CD4-positive, alpha-beta T cell (primary cell): ENCODE results near the gene ERCC5. TPM values are rescaled to one million over a fixed set of nuclear protein-coding genes. Genes with fewer than 3 reads are reported as not detected.

Experiments
- ATAC-seq: fragments of 200-7000 bp; cut with Tn5 transposase; one replicate; pipeline ENCODE4 v1.10.0; 2022; ENCODE audit warnings: mild to moderate bottlenecking; ENCODE audit not compliant: poor library complexity
- CTCF ChIA-PET: fragments of 350-600 bp; sonication (Branson Sonifier 250); formaldehyde crosslinking; loops from one replicate; lab custom pipeline; 2021; ENCODE audit warnings: antibody characterized with exemption, inconsistent platforms; lab: Charles Lee
- POLR2A ChIA-PET: fragments of 350-600 bp; sonication (Branson Sonifier 250); formaldehyde crosslinking; loops from one replicate; lab custom pipeline; 2021; ENCODE audit warnings: antibody characterized with exemption, inconsistent platforms; lab: Charles Lee
- DNase-seq, 14 experiments: peaks; one replicate each; pipeline ENCODE4 v3.0.0-alpha.2; 2013 to 2020; ENCODE audit warnings: mixed read lengths in 2 of 14
- H3K27ac ChIP-seq, 2 donors: one replicate each; pipeline versions ENCODE4 v1.5.1 to v1.7.0; 2013; ENCODE audit warnings: low read length in 2 of 2, low read depth in 1 of 2, mild to moderate bottlenecking in 1 of 2
- H3K27me3 ChIP-seq, 2 experiments: 1 replicate in 1 of 2; 2 replicates in 1 of 2; pipeline versions ENCODE4 v1.6.1 to v1.7.0; 2013; ENCODE audit warnings: low read length in 2 of 2, control low read depth in 1 of 2, mild to moderate bottlenecking in 1 of 2, moderate library complexity in 1 of 2; ENCODE audit not compliant: insufficient read depth in 2 of 2, control insufficient read depth in 1 of 2
- H3K36me3 ChIP-seq: one replicate; pipeline ENCODE4 v1.6.1; 2013; ENCODE audit warnings: low read length, control low read depth; ENCODE audit not compliant: insufficient read depth
- H3K4me1 ChIP-seq: one replicate; pipeline ENCODE4 v1.6.1; 2013; ENCODE audit warnings: low read length, control low read depth; ENCODE audit not compliant: insufficient read depth
- H3K4me3 ChIP-seq: one replicate; pipeline ENCODE4 v1.5.1; 2013; ENCODE audit warnings: mild to moderate bottlenecking, low read length, moderate library complexity
- H3K9me3 ChIP-seq, 2 experiments: 1 replicate in 1 of 2; 2 replicates in 1 of 2; pipeline versions ENCODE4 v1.6.1 to v1.7.0; 2013; ENCODE audit warnings: low read length in 2 of 2, mild to moderate bottlenecking in 2 of 2, control low read depth in 1 of 2, moderate library complexity in 1 of 2; ENCODE audit not compliant: control insufficient read depth in 1 of 2, insufficient read depth in 1 of 2
- H3K27ac Mint-ChIP-seq: one replicate; pipeline ENCODE4 v1.8.0; 2020; ENCODE audit warnings: mixed read lengths
- H3K27me3 Mint-ChIP-seq: one replicate; pipeline ENCODE4 v1.8.0; 2021; ENCODE audit warnings: mixed read lengths
- H3K36me3 Mint-ChIP-seq: one replicate; pipeline ENCODE4 v1.8.0; 2021; ENCODE audit warnings: low read depth, mixed read lengths
- H3K4me1 Mint-ChIP-seq: one replicate; pipeline ENCODE4 v1.8.0; 2021; ENCODE audit warnings: low read depth, mixed read lengths
- H3K4me3 Mint-ChIP-seq: one replicate; pipeline ENCODE4 v1.8.0; 2020; ENCODE audit warnings: mild to moderate bottlenecking, mixed read lengths
- H3K9me3 Mint-ChIP-seq: one replicate; pipeline ENCODE4 v1.8.0; 2020; ENCODE audit warnings: mixed read lengths
- intact Hi-C, 2 experiments: fragments of 100-400 bp; cut with DNase I in 1 of 2; cut with micrococcal nuclease in 1 of 2; formaldehyde crosslinking; loops; one replicate each; pipeline versions ENCODE4 v1.15.1 to v1.9.0; 2023 to 2025; cut with DNase I, micrococcal nuclease
- total RNA-seq, 174 experiments: library from RNA in 2 of 174; stranded (reverse) in 2 of 174; gene quantifications; one replicate each; pipeline ENCODE4 v1.2.3 and lab custom pipeline; 2021 to 2026
- TF ChIP-seq, protein P1 (sequence below): fragments of 200-600 bp; IDR thresholded peaks from one replicate; pipeline ENCODE4 v1.8.0; 2022; ENCODE audit warnings: antibody characterized with exemption, mild to moderate bottlenecking

ERCC5 gene
- total RNA-seq, 2 experiments from 2014 or later, result 129 to 136 TPM

DNA sequence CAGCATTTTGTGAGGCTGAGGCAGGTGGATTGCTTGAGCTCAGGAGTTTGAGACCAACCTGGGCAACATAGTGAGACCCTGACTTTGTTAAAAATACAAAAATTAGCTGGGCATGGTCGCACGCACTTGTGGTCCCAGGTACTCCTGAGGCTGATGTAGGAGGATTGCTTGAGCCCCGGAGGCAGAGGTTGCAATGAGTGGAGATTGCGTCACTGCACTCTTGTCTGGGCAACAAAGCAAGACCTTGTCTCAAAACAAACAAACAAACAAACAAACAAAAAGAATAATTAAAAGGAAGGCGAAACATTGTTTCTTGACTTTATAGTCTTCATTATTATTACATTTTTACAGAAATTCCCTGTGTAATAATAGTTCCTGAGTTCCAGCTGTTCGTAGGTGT, 31.0 kb upstream of the ERCC5 start:
- H3K27ac ChIP-seq, result no peak overlapping the region
- Mint-ChIP-seq H3K36me3 (peaks cover 57% of the 10 kb centered on the region), H3K27me3 (no peaks in the 10 kb centered on the region), H3K4me1 (peaks cover 16% of the 10 kb centered on the region), H3K9me3 (no peaks in the 10 kb centered on the region), H3K4me3 (no peak overlapping the region), H3K27ac (no peak overlapping the region)
- CTCF ChIA-PET, result no interaction called here
- H3K36me3 ChIP-seq, result peaks cover 6% of the 10 kb centered on the region
- H3K4me3 ChIP-seq, result no peak overlapping the region
- POLR2A ChIA-PET, result interaction anchor here (1.1 kb wide), 1 partner anchor 41 kb away, joined by 3 read pairs; the partner anchor contains the start of gene TEX30
- TF ChIP-seq, protein P1, sequence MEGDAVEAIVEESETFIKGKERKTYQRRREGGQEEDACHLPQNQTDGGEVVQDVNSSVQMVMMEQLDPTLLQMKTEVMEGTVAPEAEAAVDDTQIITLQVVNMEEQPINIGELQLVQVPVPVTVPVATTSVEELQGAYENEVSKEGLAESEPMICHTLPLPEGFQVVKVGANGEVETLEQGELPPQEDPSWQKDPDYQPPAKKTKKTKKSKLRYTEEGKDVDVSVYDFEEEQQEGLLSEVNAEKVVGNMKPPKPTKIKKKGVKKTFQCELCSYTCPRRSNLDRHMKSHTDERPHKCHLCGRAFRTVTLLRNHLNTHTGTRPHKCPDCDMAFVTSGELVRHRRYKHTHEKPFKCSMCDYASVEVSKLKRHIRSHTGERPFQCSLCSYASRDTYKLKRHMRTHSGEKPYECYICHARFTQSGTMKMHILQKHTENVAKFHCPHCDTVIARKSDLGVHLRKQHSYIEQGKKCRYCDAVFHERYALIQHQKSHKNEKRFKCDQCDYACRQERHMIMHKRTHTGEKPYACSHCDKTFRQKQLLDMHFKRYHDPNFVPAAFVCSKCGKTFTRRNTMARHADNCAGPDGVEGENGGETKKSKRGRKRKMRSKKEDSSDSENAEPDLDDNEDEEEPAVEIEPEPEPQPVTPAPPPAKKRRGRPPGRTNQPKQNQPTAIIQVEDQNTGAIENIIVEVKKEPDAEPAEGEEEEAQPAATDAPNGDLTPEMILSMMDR, result no peak
- peaks cover 0 to 3% of the 10 kb centered on the region in 2 experiments for H3K9me3 ChIP-seq
- ATAC-seq (no peak), DNase-seq (no peak)
- no peaks in the 10 kb centered on the region for H3K27me3 ChIP-seq
- no peaks in the 10 kb centered on the region for H3K4me1 ChIP-seq
- intact Hi-C loops, result no loop called here

DNA sequence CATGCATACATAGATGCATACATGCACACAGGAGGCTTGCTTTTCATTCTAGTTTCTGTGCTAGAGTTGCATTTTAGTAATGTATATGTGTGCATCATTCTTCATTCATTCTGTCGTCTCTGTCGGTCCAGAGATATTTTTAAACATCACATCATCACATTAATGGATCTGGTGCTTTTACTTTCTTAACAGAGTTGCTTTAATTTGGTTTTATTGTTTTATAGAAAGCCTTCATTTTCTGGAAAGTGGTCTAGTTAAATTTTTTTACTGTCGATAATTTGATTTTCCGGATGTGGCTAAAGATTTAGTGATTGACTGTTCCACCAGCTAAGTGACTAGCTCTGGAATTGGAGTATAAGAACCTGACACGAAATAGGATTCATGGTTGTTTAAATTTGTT, 30.0 kb upstream of the ERCC5 start:
- Histone ChIP-seq H3K4me3 (no peak overlapping the region), H3K4me1 (no peaks in the 10 kb centered on the region), H3K36me3 (peaks cover 6% of the 10 kb centered on the region), H3K27ac (no peak overlapping the region), H3K9me3 (peaks cover 0 to 3% of the 10 kb centered on the region in 2 experiments), H3K27me3 (no peaks in the 10 kb centered on the region)
- TF ChIP-seq, protein P1, result no peak
- DNase-seq (no peak), ATAC-seq (no peak)
- Mint-ChIP-seq H3K9me3 (no peaks in the 10 kb centered on the region), H3K27ac (no peak overlapping the region), H3K4me1 (peaks cover 16% of the 10 kb centered on the region), H3K36me3 (peaks cover 54% of the 10 kb centered on the region), H3K27me3 (no peaks in the 10 kb centered on the region), H3K4me3 (no peak overlapping the region)
- intact Hi-C loops, result no loop called here
- ChIA-PET POLR2A (no interaction called here), CTCF (no interaction called here)

DNA sequence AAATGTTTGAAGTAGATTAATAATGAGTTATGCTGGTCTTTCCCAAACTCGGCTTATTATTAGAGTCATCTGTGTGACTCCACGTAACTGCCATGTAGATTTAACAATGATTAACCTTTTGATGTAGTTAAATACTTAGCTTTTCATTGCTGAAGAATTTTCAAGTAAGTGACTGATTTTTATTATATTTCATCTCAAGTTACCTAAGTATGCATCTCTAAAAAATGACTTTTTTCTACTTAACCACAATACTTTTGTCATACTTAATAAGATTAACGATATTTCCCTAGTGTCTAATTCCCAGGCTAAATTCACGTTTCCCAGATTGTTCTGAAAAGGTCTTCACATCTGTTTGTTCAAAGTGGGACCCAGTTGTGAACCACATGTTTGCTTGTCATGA, 29.1 kb upstream of the ERCC5 start:
- no peaks in the 10 kb centered on the region for H3K27me3 Mint-ChIP-seq
- H3K4me1 ChIP-seq, result no peaks in the 10 kb centered on the region
- intact Hi-C loops, result no loop called here
- H3K4me3 ChIP-seq, result no peak overlapping the region
- H3K27ac ChIP-seq, result no peak overlapping the region
- H3K9me3 ChIP-seq, result no peaks in the 10 kb centered on the region
- TF ChIP-seq, protein P1, result no peak
- H3K27me3 ChIP-seq, result no peaks in the 10 kb centered on the region
- ChIA-PET POLR2A (no interaction called here), CTCF (no interaction called here)
- no peaks in the 10 kb centered on the region for H3K9me3 Mint-ChIP-seq
- DNase-seq (no peak), ATAC-seq (no peak)
- H3K36me3 ChIP-seq, result peaks cover 8% of the 10 kb centered on the region
- peaks cover 16% of the 10 kb centered on the region for H3K4me1 Mint-ChIP-seq
- no peak overlapping the region for H3K4me3 Mint-ChIP-seq
- H3K36me3 Mint-ChIP-seq, result peaks cover 45% of the 10 kb centered on the region
- H3K27ac Mint-ChIP-seq, result no peak overlapping the region
